NCI-H774 (cell line): ENCODE results near the gene SH2D3A.

Source experiments
- DNase-seq: peaks from one replicate; lab custom pipeline; 2025; lab: John Stamatoyannopoulos, UW

The SH2D3A gene

GRCh38 chr19:6737873-6738786 lies 29.1 kb downstream of the SH2D3A start:
- DNase-seq = peak; percentile 41

GRCh38 chr19:6737284-6737872 lies 29.9 kb downstream of the SH2D3A start, which contains the start of gene GPR108:
TSS of gene GPR108 (minus strand) at chr19:6737580. CDS start at chr19:6737576, 4 bp downstream.
- peak; percentile 99 for DNase-seq

- DNase-seq = no peak
Measured at GRCh38 chr19:6736917-6737283, 30.3 kb downstream of the SH2D3A start.

GRCh38 chr19:6736169-6736916 lies 30.9 kb downstream of the SH2D3A start:
- no peak for DNase-seq

- no peak for DNase-seq
Measured at GRCh38 chr19:6735181-6735911, 31.9 kb downstream of the SH2D3A start.

GRCh38 chr19:6734096-6734696 lies 33.0 kb downstream of the SH2D3A start:
- DNase-seq = no peak

GRCh38 chr19:6733338-6734095 lies 33.7 kb downstream of the SH2D3A start:
- DNase-seq = no peak

- DNase-seq = no peak
Measured at GRCh38 chr19:6732803-6733337, 34.4 kb downstream of the SH2D3A start.

GRCh38 chr19:6731822-6732221 lies 35.4 kb downstream of the SH2D3A start:
- no peak for DNase-seq

- no peak for DNase-seq
Measured at GRCh38 chr19:6730941-6731670, 36.1 kb downstream of the SH2D3A start.

- DNase-seq = no peak
Measured at GRCh38 chr19:6730153-6730804, 37.0 kb downstream of the SH2D3A start.

GRCh38 chr19:6729573-6730152 lies 37.6 kb downstream of the SH2D3A start:
- DNase-seq = no peak

GRCh38 chr19:6728346-6728745 lies 38.9 kb downstream of the SH2D3A start:
- no peak for DNase-seq

- DNase-seq = no peak
Measured at GRCh38 chr19:6725513-6726231, 41.6 kb downstream of the SH2D3A start.

GRCh38 chr19:6724631-6725492 lies 42.4 kb downstream of the SH2D3A start:
- DNase-seq = no peak

- no peak for DNase-seq
Measured at GRCh38 chr19:6723738-6724137, 43.5 kb downstream of the SH2D3A start.

GRCh38 chr19:6723108-6723618 lies 44.1 kb downstream of the SH2D3A start:
- DNase-seq = no peak
